ENCODE results near the gene PLSCR1.
A peak's percentile ranks its signal among the peaks of the same experiment; 100 is the strongest.
"Not testable (repeated sequence)": the region's sequence is repeated elsewhere in the genome, so short reads cannot be mapped to it uniquely, and the experiment has no call there.

The PLSCR1 gene

GRCh38 chr3:146536681-146537080 is 7.7 kb downstream of the PLSCR1 start:
- peak; percentile 83 for DNase-seq (ENCODE audit: low read depth, low spot score)
- no peak overlapping the region for H3K4me3 ChIP-seq (ENCODE audit: low read depth, low read length)
- TF ChIP-seq, protein P1, sequence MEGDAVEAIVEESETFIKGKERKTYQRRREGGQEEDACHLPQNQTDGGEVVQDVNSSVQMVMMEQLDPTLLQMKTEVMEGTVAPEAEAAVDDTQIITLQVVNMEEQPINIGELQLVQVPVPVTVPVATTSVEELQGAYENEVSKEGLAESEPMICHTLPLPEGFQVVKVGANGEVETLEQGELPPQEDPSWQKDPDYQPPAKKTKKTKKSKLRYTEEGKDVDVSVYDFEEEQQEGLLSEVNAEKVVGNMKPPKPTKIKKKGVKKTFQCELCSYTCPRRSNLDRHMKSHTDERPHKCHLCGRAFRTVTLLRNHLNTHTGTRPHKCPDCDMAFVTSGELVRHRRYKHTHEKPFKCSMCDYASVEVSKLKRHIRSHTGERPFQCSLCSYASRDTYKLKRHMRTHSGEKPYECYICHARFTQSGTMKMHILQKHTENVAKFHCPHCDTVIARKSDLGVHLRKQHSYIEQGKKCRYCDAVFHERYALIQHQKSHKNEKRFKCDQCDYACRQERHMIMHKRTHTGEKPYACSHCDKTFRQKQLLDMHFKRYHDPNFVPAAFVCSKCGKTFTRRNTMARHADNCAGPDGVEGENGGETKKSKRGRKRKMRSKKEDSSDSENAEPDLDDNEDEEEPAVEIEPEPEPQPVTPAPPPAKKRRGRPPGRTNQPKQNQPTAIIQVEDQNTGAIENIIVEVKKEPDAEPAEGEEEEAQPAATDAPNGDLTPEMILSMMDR (IDR thresholded peaks at IDR 0.05; ENCODE audit: low read depth, low read length) = no peak
- in situ Hi-C loops (cut with HindIII; ENCODE audit: low sequenced_read_pairs) = no loop called here

DNA sequence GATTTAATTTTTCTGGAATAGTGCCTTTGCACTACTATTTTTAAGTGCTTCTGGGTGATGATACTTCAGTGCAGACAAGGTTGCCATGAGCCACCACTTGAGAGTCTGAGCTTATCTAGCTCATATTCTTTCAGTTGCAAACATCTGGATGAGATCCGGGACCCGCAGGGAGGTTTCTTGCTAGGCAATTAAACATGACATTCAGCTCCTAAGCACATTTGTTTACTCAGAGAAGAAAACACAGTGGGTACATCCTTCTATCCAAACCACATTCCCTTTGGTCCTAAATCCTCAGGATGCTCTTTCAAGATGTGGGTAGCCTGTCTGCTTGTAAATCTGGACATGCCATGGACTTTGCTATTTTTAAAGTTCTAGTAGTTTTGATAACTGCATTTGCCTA is 12.0 kb downstream of the PLSCR1 start:
- TF ChIP-seq, protein P1 (IDR thresholded peaks at IDR 0.05; ENCODE audit: low read depth, low read length) = no peak
- in situ Hi-C loops (cut with HindIII; ENCODE audit: low sequenced_read_pairs) = no loop called here
- no peak overlapping the region for H3K4me3 ChIP-seq (ENCODE audit: low read depth, low read length)
- no peak for DNase-seq (ENCODE audit: low read depth, low spot score)

DNA sequence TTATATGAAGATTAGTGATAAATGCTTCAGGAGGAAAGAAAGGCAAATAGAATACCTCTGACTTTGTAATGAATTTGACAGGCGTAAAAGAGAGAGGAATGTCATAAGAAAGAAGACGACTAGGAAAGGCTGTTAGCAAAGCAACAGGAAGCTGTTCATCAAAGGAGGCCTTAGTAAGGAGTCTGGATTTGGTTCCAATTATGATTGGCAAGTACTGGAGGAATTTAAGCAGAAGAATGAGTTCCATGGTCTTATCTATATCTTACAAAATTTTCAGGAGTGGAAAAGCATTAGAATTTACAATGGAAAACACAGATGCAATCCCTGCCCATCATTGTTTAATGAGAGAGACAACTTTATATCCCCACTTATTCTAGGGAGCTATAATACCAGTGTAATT is 13.8 kb downstream of the PLSCR1 start:
- DNase-seq (ENCODE audit: low read depth, low spot score) = no peak
- in situ Hi-C loops (cut with HindIII; ENCODE audit: low sequenced_read_pairs) = no loop called here
- TF ChIP-seq, protein P1 (IDR thresholded peaks at IDR 0.05; ENCODE audit: low read depth, low read length) = no peak
- no peak overlapping the region for H3K4me3 ChIP-seq (ENCODE audit: low read depth, low read length)

- no peak overlapping the region for H3K4me3 ChIP-seq (ENCODE audit: low read depth, low read length)
- TF ChIP-seq, protein P1 (IDR thresholded peaks at IDR 0.05; ENCODE audit: low read depth, low read length) = no peak
- in situ Hi-C loops (cut with HindIII; ENCODE audit: low sequenced_read_pairs) = no loop called here
- peak; percentile 78 for DNase-seq (ENCODE audit: low read depth, low spot score)
These were observed 15.4 kb downstream of the PLSCR1 start for GRCh38 chr3:146529021-146529420.

GRCh38 chr3:146524961-146525360 is 19.4 kb downstream of the PLSCR1 start:
- DNase-seq (ENCODE audit: low read depth, low spot score) = no peak
- no peak overlapping the region for H3K4me3 ChIP-seq (ENCODE audit: low read depth, low read length)
- TF ChIP-seq, protein P1 (IDR thresholded peaks at IDR 0.05; ENCODE audit: low read depth, low read length) = no peak
- in situ Hi-C loops (cut with HindIII; ENCODE audit: low sequenced_read_pairs) = no loop called here

- in situ Hi-C loops (cut with HindIII; ENCODE audit: low sequenced_read_pairs) = no loop called here
- TF ChIP-seq, protein P1 (IDR thresholded peaks at IDR 0.05; ENCODE audit: low read depth, low read length) = no peak
- no peak for DNase-seq (ENCODE audit: low read depth, low spot score)
- H3K4me3 ChIP-seq (ENCODE audit: low read depth, low read length) = no peak overlapping the region
These were observed 20.9 kb downstream of the PLSCR1 start for GRCh38 chr3:146523531-146523930.

- in situ Hi-C loops (cut with HindIII; ENCODE audit: low sequenced_read_pairs); DNase-seq (ENCODE audit: low read depth, low spot score); H3K4me3 ChIP-seq (ENCODE audit: low read depth, low read length): not testable (repeated sequence)
These were observed 21.9 kb downstream of the PLSCR1 start for GRCh38 chr3:146522174-146523158.
